Ascending aorta (tissue), 2 donors: ENCODE measurements around the gene HMGCLL1. TPM values are rescaled to one million over a fixed set of nuclear protein-coding genes. Genes with fewer than 3 reads are reported as not detected.

Source experiments
- DNase-seq, 2 donors: peaks; one replicate each; pipeline ENCODE4 v3.0.0-alpha.2; 2019; ENCODE audit warnings: low spot score in 2 of 2
- H3K27ac ChIP-seq, 2 donors: fragments of 200-600 bp; sonication (generic); one replicate each; pipeline ENCODE4 v1.5.1; 2016 to 2017; ENCODE audit warnings: mild to moderate bottlenecking in 1 of 2
- H3K27me3 ChIP-seq: fragments of 200-600 bp; sonication (generic); one replicate; pipeline ENCODE4 v1.5.1; 2017
- H3K36me3 ChIP-seq, 2 donors: fragments of 200-600 bp; sonication (generic); one replicate each; pipeline ENCODE4 v1.5.1; 2016
- H3K4me1 ChIP-seq, 2 donors: fragments of 200-600 bp; sonication (generic); one replicate each; pipeline ENCODE4 v1.5.1; 2016 to 2017; ENCODE audit warnings: mild to moderate bottlenecking in 1 of 2
- H3K4me3 ChIP-seq, 2 donors: fragments of 200-600 bp; sonication (generic); one replicate each; pipeline ENCODE4 v1.5.1; 2016 to 2017; ENCODE audit warnings: mild to moderate bottlenecking in 1 of 2
- H3K9me3 ChIP-seq, 2 donors: fragments of 200-600 bp; sonication (generic); one replicate each; pipeline ENCODE4 v1.5.1; 2016
- CTCF ChIP-seq, 3 experiments: fragments of 200-600 bp in 2 of 3; fragments of 450-650 bp in 1 of 3; sonication (generic) in 2 of 3; IDR thresholded peaks; one replicate each; pipeline ENCODE4 v1.5.1; 2016 to 2019; ENCODE audit warnings: antibody characterized with exemption in 3 of 3, mild to moderate bottlenecking in 1 of 3, moderate library complexity in 1 of 3
- intact Hi-C: fragments of 100-400 bp; cut with DNase I; formaldehyde crosslinking; loops from one replicate; pipeline ENCODE4 v1.15.1; 2023
- total RNA-seq: library from RNA; depleted of rRNA; stranded (reverse); fragments of >200 nt; gene quantifications from one replicate; pipeline ENCODE4 v1.1.0, GENCODE V29; 2016

The HMGCLL1 gene
- total RNA-seq, 1 donor from 2014 or later = 0.21 TPM

GRCh38 chr6:55569638-55570037 lies 9.4 kb downstream of the HMGCLL1 start:
- H3K4me3 ChIP-seq = no peak overlapping the region
- H3K36me3 ChIP-seq = no peaks in the 10 kb centered on the region
- H3K9me3 ChIP-seq = peaks cover 7 to 9% of the 10 kb centered on the region in 2 donors
- DNase-seq = no peak
- intact Hi-C loops = no loop called here
- no peak for TF ChIP-seq CTCF (IDR thresholded peaks at IDR 0.05)
- no peak overlapping the region for H3K27ac ChIP-seq
- no peaks in the 10 kb centered on the region for H3K27me3 ChIP-seq
- no peaks in the 10 kb centered on the region for H3K4me1 ChIP-seq

GRCh38 chr6:55568808-55569439 lies 10.1 kb downstream of the HMGCLL1 start:
- no peak for DNase-seq
- Histone ChIP-seq H3K27me3 (no peaks in the 10 kb centered on the region), H3K27ac (no peak overlapping the region), H3K4me3 (no peak overlapping the region), H3K36me3 (no peaks in the 10 kb centered on the region), H3K9me3 (peaks cover 7 to 9% of the 10 kb centered on the region in 2 donors), H3K4me1 (no peaks in the 10 kb centered on the region)
- no peak for TF ChIP-seq CTCF (IDR thresholded peaks at IDR 0.05)
- intact Hi-C loops = no loop called here

- no peak for TF ChIP-seq CTCF (IDR thresholded peaks at IDR 0.05)
- no peak for DNase-seq
- no peaks in the 10 kb centered on the region for H3K9me3 ChIP-seq
Observed at GRCh38 chr6:55567558-55567957, 11.4 kb downstream of the HMGCLL1 start.

GRCh38 chr6:55566036-55566710 lies 12.8 kb downstream of the HMGCLL1 start:
- H3K9me3 ChIP-seq = no peaks in the 10 kb centered on the region
- no peak for TF ChIP-seq CTCF (IDR thresholded peaks at IDR 0.05)
- no peak for DNase-seq

More at GRCh38 chr6:55567558-55567957, 11.4 kb downstream of the HMGCLL1 start:
- no peaks in the 10 kb centered on the region for H3K36me3 ChIP-seq
- H3K4me1 ChIP-seq = no peaks in the 10 kb centered on the region
- no peak overlapping the region for H3K4me3 ChIP-seq
- no peaks in the 10 kb centered on the region for H3K27me3 ChIP-seq
- no peak overlapping the region for H3K27ac ChIP-seq
- intact Hi-C loops = no loop called here

GRCh38 chr6:55562318-55562717 lies 16.7 kb downstream of the HMGCLL1 start:
- intact Hi-C loops = no loop called here
- Histone ChIP-seq H3K4me1 (no peaks in the 10 kb centered on the region), H3K27ac (no peak overlapping the region), H3K36me3 (no peaks in the 10 kb centered on the region), H3K27me3 (no peaks in the 10 kb centered on the region), H3K9me3 (no peaks in the 10 kb centered on the region), H3K4me3 (no peak overlapping the region)
- no peak for DNase-seq
- TF ChIP-seq CTCF (IDR thresholded peaks at IDR 0.05) = no peak

More at GRCh38 chr6:55566036-55566710, 12.8 kb downstream of the HMGCLL1 start:
- Histone ChIP-seq H3K36me3 (no peaks in the 10 kb centered on the region), H3K27ac (no peak overlapping the region), H3K4me1 (no peaks in the 10 kb centered on the region), H3K4me3 (no peak overlapping the region), H3K27me3 (no peaks in the 10 kb centered on the region)
- intact Hi-C loops = no loop called here
